Measurements from ENCODE around the gene PODNL1.

DNA sequence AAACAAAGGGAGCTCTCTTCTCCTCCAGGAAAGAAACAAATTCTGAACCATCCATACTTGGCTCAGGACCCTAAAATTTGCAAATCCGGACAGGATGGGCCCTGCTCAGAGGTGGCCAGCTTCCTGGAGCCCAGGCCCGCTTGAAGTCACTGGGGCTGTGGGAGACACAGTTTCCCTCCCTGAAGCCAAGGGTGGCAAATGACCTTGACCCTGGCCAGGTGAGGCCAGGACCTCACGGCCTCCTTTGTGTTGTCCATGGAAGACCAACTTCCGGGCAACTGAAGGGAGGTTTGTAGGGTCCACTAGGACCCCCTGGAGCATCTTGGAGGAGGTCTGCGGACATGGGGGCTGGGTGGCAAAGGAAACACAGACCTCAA lies 55.8 kb downstream of the PODNL1 start:
- TF ChIP-seq, protein P1, sequence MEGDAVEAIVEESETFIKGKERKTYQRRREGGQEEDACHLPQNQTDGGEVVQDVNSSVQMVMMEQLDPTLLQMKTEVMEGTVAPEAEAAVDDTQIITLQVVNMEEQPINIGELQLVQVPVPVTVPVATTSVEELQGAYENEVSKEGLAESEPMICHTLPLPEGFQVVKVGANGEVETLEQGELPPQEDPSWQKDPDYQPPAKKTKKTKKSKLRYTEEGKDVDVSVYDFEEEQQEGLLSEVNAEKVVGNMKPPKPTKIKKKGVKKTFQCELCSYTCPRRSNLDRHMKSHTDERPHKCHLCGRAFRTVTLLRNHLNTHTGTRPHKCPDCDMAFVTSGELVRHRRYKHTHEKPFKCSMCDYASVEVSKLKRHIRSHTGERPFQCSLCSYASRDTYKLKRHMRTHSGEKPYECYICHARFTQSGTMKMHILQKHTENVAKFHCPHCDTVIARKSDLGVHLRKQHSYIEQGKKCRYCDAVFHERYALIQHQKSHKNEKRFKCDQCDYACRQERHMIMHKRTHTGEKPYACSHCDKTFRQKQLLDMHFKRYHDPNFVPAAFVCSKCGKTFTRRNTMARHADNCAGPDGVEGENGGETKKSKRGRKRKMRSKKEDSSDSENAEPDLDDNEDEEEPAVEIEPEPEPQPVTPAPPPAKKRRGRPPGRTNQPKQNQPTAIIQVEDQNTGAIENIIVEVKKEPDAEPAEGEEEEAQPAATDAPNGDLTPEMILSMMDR (IDR thresholded peaks at IDR 0.05; ENCODE audit: low read depth, low read length, poor library complexity, severe bottlenecking) = no peak
- TF ChIP-seq EZH2phosphoT487 (IDR thresholded peaks at IDR 0.05; ENCODE audit: borderline replicate concordance, low read length) = no peak
